Epidermal melanocyte (primary cell): Measurements from ENCODE around the gene TOR1B.
"Not testable (repeated sequence)": the region's sequence is repeated elsewhere in the genome, so short reads cannot be mapped to it uniquely, and the experiment has no call there.

ENCODE experiments used
- DNase-seq: peaks from one replicate; pipeline ENCODE4 v3.0.0; 2011; ENCODE audit warnings: low spot score; ENCODE audit not compliant: insufficient read length

TOR1B gene

DNA sequence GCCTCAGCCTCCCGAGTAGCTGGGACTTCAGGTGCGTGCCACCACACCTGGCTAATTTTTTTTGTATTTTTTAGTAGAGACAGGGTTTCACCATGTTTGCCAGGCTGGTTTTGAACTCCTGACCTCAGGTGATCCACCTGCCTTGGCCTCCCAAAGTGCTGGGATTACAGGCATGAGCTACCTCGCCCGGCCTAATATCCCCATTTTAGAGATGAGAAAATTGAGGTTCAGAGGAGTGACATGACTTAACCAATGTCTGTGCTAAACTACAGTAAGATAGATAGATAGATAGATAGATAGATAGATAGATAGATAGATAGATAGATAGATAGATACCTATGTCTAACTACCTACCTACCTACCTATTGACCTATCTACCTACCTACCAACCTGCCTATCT, 26.9 kb upstream of the TOR1B start:
- not testable (repeated sequence) for DNase-seq

DNA sequence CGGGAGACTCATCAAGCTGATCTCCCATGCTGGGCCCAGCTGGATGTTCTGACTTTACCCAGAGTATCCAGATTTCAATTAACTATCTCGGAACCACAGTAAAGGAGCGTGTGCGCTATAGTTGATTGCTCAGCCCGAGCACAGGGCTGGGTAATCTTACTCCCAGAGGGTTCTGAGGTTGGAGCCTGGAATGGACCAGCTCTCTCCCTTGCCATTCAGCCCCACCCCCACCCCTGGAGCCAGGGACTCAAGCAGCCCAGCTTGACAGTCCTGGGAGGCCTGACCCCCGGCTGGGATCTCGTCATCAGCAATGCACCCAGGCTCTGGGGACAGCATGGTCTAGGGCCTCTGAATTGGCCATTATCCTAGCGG, 26.4 kb upstream of the TOR1B start:
- DNase-seq = no peak

DNA sequence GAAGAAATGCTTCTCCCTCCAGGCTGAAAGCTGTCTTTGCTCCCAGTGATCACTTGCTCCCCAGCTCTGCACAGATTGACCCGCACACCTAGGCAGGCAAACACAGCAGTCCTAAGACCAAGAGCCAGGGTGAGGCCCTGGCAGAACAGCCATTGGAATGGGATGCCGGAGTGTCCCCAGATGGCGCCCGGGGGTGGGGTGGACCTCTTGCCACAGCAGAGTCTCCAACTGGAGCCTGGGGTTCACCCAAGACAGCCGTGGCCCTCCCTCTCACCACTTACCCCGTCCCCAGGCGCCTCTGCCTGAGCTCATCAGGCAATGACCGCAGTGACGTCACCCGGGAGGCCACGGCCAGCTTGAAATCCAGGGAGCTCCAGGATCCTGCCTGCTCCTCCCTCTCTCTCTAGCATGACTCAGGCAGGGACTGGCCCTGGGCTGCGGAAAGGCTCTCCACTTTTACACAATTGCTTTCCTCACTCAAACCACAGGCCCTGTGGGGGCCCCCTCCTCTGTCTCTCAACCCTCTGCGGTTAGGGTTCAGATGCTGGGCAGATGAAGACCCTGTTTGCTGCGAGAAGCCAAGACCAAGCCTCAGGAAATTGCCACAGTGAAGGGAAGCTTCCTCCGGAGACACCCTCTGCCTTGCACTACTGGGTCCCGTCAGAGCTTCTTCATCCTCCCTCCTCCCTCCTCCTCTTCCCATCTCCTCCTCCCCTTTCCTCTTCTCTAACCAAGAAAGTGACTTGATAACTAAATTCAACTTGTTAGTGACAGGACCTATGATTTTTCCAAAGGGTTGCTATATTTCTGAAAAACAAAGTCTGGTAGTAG, 25.8 kb upstream of the TOR1B start:
- DNase-seq = peak; percentile 97

DNA sequence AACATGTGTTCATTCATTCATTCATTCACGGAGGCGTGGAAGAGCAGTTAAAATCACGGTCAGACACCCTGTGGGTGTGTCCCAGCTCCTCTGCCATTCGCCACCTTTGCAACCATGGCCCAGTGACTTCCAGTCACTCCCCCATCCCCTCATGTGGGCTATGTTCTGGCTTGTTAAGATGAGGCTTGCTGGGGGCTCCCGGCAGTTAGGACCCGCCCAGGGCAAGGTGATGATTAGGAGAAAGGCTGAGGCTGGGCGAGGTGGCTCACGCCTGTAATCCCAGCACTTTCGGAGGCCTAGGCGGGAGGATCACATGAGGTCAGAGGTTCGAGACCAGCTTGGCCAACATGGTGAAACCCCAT, 25.2 kb upstream of the TOR1B start:
- DNase-seq = no peak

DNA sequence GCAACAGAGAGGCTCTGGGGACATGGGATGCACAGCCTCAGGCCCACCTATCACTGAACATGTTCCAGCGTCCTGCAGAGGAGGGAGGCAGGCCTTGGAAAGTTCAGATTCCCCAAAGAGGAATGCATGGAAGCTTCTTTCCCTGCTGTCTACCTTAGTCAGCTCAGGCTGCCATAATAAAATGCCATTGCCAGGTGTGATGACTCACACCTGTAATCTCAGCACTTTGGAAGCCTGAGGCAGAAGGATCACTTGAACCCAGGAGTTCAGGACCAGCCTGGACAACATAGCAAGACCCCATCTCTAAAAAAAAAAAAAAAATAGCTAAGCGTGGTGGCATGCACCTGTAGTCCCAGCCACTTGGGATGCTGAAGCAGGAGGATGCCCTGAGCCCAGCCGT, 24.5 kb upstream of the TOR1B start:
- DNase-seq = no peak

DNA sequence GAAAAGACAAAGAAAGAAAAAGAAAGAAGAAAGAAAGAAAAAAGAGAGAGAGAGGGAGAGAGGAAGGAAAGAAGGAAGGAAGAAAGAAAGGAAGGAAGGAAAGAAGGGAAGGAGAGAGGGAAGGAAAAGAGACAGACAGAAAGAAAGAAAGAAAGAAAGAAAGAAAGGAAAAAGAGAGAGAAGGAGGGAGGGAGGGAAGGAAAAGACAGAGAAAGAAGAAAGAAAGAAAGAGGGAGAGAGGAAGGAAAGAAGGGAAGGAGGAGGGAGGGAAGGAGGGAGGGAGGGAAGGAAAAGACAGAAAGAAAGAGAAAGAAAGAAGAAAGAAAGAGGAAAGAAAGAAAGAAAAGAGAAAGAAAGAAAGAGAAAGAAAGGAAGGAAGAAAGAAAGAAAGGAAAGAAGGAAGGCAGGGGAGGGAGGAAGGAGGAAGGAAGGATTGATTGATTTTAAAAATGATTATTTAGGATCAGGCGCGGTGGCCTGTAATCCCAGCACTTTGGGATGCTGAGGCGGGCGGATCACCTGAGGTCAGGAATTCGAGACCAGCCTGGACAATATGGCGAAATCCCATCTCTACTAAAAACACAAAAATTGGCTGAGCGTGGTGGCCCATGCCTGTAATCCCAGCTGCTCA, 23.3 kb upstream of the TOR1B start:
- no peak for DNase-seq

DNA sequence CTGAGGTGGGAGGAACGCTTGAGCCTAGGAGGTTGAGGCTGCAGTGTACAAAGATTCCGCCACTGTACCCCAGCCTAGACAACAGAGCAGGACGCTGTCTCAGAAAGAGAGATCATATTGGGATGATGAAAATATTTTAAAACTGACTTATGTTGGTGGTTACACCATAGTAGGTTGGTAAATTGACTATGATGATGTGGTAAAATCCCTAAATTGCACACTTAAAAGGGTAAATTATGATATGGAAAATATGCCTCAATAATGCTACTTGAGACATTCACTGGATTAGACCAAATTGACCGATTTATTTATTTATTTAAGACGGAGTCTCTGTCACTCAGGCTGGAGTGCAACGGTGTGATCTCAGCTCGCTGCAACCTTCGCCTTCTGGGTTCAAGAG, 21.9 kb upstream of the TOR1B start:
- no peak for DNase-seq

DNA sequence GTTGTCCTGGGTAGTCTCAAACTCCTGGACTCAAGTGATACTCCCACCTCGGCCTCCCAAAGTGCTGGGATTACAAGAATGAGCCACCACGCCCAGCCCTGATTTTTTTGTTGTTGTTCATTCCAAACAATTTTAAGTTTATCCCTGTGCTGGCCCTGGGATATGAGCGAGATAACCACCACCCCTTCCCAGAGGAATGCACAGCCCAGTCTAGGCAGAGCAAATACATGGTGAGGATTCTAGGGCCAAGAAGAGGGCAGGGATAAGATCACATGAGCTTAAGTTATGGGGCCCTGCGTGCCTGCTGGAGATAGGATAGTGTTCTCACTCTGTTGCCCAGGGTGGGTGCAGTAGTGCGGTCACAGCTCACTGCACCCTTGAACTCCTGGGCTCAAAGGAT, 21.0 kb upstream of the TOR1B start:
- DNase-seq = no peak

DNA sequence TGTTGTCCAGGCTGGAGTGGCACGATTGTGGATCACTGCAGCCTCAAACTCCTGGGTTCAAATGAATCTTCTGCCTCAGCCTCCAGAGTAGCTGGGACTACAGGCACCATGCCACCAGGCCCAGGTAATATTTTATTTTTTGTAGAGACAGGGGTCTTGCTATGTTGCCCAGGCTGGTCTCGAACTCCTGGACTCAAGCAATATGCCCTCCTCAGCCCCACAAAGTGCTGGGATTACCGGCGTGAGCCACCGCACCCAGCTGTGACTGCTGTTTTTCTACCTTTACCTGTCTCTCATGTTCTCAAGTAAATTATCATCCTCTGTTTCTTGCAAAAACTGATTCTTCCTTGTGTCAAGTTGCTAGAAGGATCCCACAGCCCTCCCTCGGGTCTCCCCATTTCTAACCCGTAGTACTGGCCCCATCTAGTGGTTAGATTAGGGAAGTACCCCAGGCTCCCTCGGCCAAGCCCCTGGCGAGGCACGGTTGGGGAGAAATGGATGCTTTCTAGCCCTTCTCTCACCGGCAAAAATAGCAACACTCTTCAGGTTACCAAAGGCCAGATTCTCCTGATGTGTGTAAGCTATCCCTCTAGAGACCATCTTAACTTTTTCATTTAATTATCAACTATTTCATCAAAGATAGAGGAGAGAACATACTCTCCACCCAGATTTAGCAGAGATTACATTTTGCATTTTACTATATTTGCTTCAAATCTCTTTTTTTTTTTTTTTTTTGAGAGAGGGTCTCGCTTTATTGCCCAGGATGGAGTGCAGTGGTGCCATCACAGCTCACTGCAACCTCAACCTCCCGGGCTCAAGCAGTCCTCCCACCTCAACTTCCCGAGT, 19.2 kb upstream of the TOR1B start:
- peak; percentile 82 for DNase-seq

DNA sequence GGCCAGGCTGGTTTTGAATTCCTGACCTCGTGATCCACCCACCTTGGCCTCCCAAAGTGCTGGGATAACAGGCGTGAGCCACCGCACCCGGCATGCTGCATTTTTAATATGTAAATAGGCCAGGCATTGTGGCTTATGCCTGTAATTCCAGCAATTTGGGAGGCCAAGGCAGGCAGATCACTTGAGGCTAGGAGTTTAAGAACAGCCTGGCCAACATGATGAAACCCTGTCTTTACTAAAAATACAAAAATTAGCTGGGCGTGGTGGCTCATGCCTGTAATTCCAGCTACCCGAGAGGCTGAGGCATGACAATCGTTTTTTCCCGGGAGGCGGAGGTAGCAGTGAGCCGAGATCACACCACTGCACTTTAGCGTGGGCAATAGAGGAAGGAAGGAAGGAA, 18.0 kb upstream of the TOR1B start:
- not testable (repeated sequence) for DNase-seq

DNA sequence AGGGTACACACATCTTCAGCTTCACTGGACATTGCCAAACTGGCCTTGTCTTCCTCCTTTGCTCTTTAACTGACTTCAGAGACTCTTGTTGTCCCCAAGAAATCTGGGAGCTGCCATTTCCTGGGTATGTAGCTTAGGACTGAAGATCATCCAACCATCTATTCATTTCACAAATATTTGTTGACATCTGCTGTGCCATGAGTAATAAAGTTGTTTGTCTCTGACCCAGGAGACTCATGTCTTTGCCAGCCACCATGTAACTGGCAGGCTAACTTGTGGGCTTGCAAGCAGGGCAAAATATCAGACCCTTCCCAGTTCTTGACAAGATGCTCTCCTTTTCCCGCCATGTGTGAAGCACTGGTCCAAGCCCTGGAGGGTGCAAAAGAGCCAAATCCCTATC, 17.1 kb upstream of the TOR1B start:
- no peak for DNase-seq

DNA sequence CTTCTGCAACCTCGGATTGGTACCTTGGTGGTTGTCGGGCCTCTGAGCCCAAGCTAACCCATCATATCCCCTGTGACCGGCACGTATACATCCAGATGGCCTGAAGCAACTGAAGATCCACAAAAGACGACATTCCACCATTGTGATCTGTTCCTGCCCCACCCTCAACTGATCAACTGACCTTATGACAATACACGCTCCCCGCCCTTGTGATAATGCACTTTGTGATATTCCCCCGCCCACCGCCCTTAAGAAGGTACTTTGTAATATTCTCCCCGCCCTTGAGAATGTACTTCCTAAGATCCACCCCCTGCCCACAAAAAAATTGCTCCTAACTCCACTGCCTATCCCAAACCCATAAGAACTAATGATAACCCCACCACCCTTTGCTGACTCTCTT, 16.5 kb upstream of the TOR1B start:
- no peak for DNase-seq

DNA sequence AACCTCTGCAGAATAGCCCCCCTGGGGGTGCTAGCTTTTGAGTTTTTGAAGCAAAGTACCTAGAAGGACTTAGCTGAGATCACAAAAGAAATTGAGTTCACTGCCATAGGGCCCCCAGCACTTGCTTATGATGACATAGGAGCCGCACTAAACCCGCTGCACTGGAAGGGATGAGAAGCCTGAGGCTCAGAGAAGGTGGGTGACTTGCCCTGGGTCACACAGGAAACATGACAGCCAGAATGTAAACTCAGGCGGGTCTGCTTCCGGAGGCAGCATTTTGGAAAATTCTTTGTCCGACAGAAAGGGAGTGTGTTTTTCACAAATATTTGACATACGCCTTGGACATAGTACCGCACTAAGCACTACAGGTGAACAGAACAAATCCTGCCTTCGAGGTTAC, 8.4 kb upstream of the TOR1B start:
- DNase-seq = no peak

DNA sequence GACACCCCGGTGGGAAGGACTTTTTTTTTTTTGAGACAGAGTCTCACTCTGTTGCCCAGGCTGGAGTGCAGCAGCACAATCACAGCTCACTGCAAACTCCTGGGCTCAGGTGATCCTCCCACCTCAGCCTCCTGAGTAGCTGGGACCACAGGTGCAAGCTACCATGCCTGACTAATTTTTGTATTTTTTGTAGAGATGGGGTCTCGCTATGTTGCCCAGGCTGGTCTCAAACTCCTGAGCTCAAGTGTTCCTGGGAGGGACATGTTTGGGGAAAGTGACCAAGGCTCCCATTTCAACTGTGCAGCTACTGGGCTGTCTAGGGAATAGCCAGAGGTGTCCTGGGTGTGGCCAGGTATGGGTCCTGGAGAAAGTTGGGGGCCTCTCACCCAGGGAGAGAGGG, 7.0 kb upstream of the TOR1B start:
- DNase-seq = not testable (repeated sequence)

DNA sequence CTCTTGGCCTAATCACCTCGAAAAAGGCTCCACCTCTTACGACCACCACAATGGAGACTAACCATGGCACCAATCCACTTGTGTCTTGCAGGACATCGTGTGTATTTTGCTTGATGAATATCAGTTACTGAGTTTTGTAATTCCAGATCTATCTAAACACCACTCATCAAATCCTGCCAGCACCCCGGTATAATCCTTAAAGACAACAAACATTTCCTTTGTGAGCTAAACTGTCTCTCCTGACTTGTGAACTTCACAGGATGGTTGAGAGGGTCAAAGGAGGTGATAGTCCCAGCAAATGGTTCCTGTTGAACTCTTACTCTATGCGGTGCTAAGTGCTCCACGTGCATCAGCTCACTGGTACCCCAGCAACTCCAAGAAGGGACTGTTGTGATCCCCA, 4.0 kb upstream of the TOR1B start:
- DNase-seq = no peak

DNA sequence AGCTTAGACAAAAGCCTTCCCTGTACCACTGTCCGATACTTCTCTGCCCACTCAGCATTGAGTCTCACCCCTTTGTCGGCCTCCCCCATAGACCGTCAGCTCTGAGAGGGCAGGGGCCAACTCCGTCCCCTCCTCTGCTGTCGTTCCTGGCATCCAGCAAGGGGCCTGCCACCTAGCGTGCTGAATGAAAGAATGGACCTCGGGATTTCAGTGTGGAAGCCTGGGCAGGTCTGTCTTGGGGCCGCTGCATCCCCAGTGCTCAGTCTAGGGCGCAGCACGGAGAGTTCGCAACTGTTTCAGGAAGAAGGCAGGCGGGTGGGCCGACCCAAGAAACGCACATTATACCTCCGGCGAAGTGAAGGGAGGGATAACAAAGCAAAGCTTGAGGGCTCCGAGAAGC, 1.5 kb upstream of the TOR1B start:
- no peak for DNase-seq

DNA sequence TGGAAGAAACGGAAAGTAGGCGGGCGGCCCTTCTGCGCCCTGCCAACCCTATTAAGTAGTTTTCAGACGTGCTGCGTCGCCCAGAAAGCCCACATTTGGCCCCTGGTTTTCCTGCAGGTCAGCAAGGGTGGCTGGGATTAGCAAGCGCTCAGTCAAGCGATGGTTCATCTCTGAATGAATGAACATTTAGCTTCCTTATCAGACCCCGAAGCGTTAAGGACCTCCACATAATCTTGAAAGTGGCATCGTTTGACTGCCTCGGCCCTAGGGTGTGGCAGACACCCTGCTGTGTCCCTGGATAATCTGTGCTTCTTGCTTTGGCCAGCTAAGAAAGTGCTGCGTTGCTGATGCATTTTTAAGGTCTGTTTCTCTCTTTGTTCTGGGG, 684 bp downstream of the TOR1B start:
- DNase-seq = no peak

DNA sequence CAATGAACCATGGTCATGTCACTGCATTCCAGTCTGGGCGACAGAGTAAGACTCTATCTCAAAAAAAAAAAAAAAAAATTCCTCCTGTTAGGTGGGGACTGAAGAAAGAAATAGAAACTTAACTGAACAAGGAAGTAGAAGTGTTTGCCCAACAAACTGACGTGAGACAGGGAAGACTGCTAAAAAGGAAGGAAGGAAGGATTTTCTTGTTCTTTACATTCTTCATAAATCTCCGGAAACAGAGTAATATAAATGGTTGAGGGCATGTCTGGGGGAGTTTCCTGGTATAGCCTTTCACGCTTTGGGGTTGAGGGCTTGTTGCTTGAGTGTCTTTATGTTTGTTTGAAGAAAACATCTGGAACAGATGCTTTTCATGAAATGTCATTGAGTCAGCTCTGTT, 3.1 kb downstream of the TOR1B start:
- DNase-seq = no peak

DNA sequence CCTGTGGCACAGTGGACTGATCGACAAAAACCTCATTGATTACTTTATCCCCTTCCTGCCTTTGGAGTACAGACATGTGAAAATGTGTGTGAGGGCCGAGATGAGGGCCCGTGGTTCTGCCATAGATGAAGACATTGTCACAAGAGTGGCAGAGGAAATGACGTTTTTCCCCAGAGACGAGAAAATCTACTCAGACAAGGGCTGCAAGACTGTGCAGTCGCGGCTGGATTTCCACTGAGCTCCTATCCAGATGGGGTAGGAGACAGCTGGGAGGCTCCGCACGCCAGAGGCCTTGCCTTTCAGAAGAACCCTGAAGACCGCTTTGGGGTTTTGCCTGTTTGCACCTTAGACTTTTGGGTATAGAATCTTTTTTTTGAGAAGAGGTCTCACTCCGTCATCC, 6.4 kb downstream of the TOR1B start:
- no peak for DNase-seq

DNA sequence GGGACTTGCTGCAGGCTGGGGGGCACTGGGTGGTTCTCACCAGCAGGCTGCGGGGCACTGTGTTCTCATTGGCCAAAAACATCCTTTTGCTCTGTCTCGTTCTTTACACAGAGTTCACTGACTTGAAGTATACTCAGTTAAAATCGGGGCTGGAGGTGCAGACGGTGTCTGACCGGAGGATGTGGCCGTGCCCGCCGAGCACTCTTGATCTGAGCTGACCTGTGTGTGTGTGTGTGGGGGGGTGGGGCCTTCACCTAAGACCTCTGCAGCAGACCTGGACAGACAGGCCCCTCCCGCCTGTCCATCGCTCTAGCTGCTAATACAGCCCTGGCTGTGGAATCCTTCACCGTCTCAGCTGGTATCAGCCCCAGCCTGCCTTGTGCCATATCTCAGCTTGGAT, 7.1 kb downstream of the TOR1B start:
- DNase-seq = no peak

DNA sequence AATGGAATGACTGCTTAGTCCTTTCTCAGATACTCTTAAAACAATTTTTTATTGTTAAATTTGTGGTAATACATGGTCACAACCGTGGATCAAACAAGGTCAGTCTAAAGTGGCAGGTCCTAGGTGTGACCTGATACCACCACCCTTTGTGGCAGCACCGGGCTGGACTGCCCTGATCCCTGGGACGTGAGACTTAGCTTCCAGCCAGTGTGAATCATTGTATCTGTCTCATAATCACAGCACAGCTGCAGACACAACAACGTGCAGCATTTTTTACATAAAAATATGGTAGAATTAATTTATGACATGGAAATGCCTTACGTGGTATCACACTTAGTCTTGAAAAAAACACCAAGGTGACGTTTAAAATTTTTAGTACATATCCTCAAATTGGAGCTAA, 7.8 kb downstream of the TOR1B start:
- DNase-seq = no peak

DNA sequence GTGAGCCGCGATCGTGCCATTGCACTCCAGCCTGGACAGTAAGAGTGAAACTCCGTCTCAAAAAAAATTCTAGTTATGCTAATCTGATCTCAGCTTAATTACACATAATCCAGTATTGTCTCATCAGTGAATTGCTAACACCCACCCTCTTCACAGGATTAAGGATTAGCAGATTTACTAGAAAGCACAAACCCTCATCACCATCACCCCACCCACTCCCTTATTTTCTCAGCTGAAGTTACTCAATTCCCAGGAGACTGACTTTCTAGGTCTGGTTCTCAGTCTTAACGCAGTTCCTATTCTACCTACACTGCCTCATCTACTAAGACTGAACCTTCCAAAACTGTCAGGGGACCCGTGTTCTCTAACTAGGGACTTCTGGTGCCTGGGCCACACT, 9.0 kb downstream of the TOR1B start:
- no peak for DNase-seq

DNA sequence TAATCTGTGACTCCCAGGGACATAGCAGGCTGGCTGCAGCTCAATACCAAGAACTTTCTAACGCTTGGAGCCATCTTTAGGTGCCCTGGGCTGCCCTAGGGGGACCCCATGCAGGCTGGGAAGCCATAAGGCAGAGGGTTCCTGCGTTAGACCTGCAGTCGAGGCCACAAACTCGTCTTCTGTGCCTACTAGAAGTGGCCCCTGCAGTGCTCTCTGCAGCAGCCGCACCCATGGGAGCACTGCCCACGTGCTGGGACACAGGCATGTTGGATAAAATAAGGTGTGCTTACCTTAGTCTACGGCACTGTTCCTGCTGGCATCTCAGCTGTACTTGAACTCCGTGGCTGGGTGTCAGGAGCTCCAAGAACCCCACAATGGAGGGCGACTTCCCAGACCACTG, 9.4 kb downstream of the TOR1B start:
- DNase-seq = no peak
